Vagina (tissue), 2 donors: ENCODE data around the gene INHBB.

Source experiments
- POLR2A ChIP-seq, 2 donors: fragments of 450-650 bp; IDR thresholded peaks; one replicate each; pipeline ENCODE4 v1.6.1; 2017; ENCODE audit warnings: antibody characterized with exemption in 2 of 2, mild to moderate bottlenecking in 2 of 2, moderate library complexity in 2 of 2
- POLR2AphosphoS5 ChIP-seq, 2 donors: sonication (generic); formaldehyde crosslinking; IDR thresholded peaks; one replicate each; pipeline ENCODE4 v1.9.0; 2017; ENCODE audit warnings: antibody characterized with exemption in 2 of 2, mild to moderate bottlenecking in 2 of 2, low read depth in 1 of 2; ENCODE audit not compliant: insufficient read depth in 1 of 2
- TF ChIP-seq, protein P1 (sequence below), 3 experiments: fragments of 450-650 bp in 2 of 3; fragments of 200-600 bp in 1 of 3; sonication (generic) in 1 of 3; IDR thresholded peaks; one replicate each; pipeline ENCODE4 v1.5.1; 2017 to 2019; ENCODE audit warnings: antibody characterized with exemption in 3 of 3, mild to moderate bottlenecking in 2 of 3, moderate library complexity in 2 of 3

DNA sequence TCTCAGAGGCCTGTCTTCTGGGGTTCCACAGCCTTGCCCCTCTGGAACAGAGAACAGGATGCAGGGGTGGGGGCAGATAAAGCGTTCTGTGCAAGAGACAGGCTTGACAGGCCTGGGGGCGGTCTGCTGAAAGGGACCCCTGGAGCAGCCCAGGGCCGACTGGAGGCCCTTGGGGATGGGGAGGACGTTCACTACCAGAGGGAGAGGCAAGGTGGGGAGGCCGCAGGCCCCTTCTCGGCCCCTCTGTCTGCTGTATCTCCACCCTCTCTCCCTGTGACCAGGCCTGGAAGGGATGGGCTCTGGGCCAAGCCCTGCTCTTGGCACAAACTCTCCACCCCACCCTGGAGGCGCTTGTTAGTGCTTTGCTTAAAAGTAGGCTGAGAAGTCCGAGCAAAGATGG, 27.3 kb upstream of the INHBB start:
- TF ChIP-seq POLR2AphosphoS5 (IDR thresholded peaks at IDR 0.05; ENCODE audit: insufficient read depth in 1 of 2, low read depth in 1 of 2) (no peak), POLR2A (IDR thresholded peaks at IDR 0.05) (no peak)
- TF ChIP-seq, protein P1, sequence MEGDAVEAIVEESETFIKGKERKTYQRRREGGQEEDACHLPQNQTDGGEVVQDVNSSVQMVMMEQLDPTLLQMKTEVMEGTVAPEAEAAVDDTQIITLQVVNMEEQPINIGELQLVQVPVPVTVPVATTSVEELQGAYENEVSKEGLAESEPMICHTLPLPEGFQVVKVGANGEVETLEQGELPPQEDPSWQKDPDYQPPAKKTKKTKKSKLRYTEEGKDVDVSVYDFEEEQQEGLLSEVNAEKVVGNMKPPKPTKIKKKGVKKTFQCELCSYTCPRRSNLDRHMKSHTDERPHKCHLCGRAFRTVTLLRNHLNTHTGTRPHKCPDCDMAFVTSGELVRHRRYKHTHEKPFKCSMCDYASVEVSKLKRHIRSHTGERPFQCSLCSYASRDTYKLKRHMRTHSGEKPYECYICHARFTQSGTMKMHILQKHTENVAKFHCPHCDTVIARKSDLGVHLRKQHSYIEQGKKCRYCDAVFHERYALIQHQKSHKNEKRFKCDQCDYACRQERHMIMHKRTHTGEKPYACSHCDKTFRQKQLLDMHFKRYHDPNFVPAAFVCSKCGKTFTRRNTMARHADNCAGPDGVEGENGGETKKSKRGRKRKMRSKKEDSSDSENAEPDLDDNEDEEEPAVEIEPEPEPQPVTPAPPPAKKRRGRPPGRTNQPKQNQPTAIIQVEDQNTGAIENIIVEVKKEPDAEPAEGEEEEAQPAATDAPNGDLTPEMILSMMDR (IDR thresholded peaks at IDR 0.05): no peak
